DOHH2 (cell line): ENCODE data around the gene GMEB2.

Experiments
- H3F3A ChIP-seq: fragments of 200-600 bp; sonication (generic), shearing (Covaris generic); 2 replicates; pipeline ENCODE4 v1.6.0; 2016; ENCODE audit warnings: antibody characterized with exemption, mild to moderate bottlenecking; ENCODE audit not compliant: control insufficient read depth, insufficient read depth
- H3K27ac ChIP-seq: fragments of 200-600 bp; sonication (generic); 2 replicates; pipeline ENCODE4 v1.5.1; 2014; ENCODE audit warnings: low read depth, mild to moderate bottlenecking, low read length, moderate library complexity
- H3K27me3 ChIP-seq: fragments of 200-600 bp; sonication (generic); 2 replicates; pipeline ENCODE4 v1.6.1; 2014; ENCODE audit warnings: mild to moderate bottlenecking, low read length, mixed read lengths; ENCODE audit not compliant: control insufficient read depth
- H3K36me3 ChIP-seq: fragments of 200-600 bp; sonication (generic); 2 replicates; pipeline ENCODE4 v1.6.1; 2014; ENCODE audit warnings: mild to moderate bottlenecking, low read length, moderate library complexity, mixed read lengths; ENCODE audit not compliant: control insufficient read depth
- H3K4me1 ChIP-seq: fragments of 200-600 bp; sonication (generic); 2 replicates; pipeline ENCODE4 v1.6.1; 2014; ENCODE audit warnings: mild to moderate bottlenecking, low read length, mixed read lengths; ENCODE audit not compliant: control insufficient read depth
- H3K4me2 ChIP-seq: fragments of 200-600 bp; sonication (generic); 2 replicates; pipeline ENCODE4 v1.6.0; 2014; ENCODE audit warnings: mild to moderate bottlenecking, low read length, moderate library complexity
- H3K4me3 ChIP-seq: fragments of 200-600 bp; sonication (generic); 2 replicates; pipeline ENCODE4 v1.5.1; 2014; ENCODE audit warnings: mild to moderate bottlenecking, low read length, mixed read lengths
- H3K79me2 ChIP-seq: fragments of 200-600 bp; sonication (generic); 2 replicates; pipeline ENCODE4 v1.6.1; 2014; ENCODE audit warnings: mild to moderate bottlenecking, low read length, mixed read lengths; ENCODE audit not compliant: control insufficient read depth
- H3K9me2 ChIP-seq: fragments of 200-600 bp; sonication (generic); replicated peaks from 2 replicates; pipeline ENCODE4 v1.6.1; 2014; ENCODE audit warnings: mild to moderate bottlenecking, low read length, mixed read lengths; ENCODE audit not compliant: control insufficient read depth
- H3K9me3 ChIP-seq: fragments of 200-600 bp; sonication (generic); 2 replicates; pipeline ENCODE4 v1.6.1; 2014; ENCODE audit warnings: antibody characterized with exemption, low read length, mixed read lengths; ENCODE audit not compliant: control insufficient read depth, insufficient read depth
- H4K20me1 ChIP-seq: fragments of 200-600 bp; sonication (generic); 2 replicates; pipeline ENCODE4 v1.6.0; 2014; ENCODE audit warnings: low read depth, mild to moderate bottlenecking, antibody characterized with exemption, low read length, moderate library complexity; ENCODE audit not compliant: control insufficient read depth, insufficient read depth
- CTCF ChIP-seq: fragments of 200-600 bp; sonication (generic); IDR thresholded peaks from one replicate; pipeline ENCODE4 v1.5.1; 2014; ENCODE audit warnings: antibody characterized with exemption, mild to moderate bottlenecking, low read depth, low read length; ENCODE audit not compliant: poor library complexity, severe bottlenecking
- EZH2phosphoT487 ChIP-seq: fragments of 200-600 bp; sonication (generic); IDR thresholded peaks from 2 replicates; pipeline ENCODE4 v1.6.1; 2017; ENCODE audit warnings: borderline replicate concordance, mild to moderate bottlenecking, antibody characterized with exemption, low read length, moderate library complexity, mixed read lengths

The GMEB2 gene

GRCh38 chr20:63599396-63600050 lies 27.4 kb downstream of the GMEB2 start:
- Histone ChIP-seq H3K9me3 (no peaks in the 10 kb centered on the region), H3K36me3 (peaks cover 50% of the 10 kb centered on the region), H4K20me1 (no peaks in the 10 kb centered on the region), H3K27ac (no peak overlapping the region), H3K4me1 (no peaks in the 10 kb centered on the region), H3K9me2 (no peaks in the 10 kb centered on the region), H3F3A (no peaks in the 10 kb centered on the region), H3K79me2 (no peaks in the 10 kb centered on the region), H3K4me3 (no peak overlapping the region), H3K27me3 (no peaks in the 10 kb centered on the region), H3K4me2 (no peak overlapping the region)
- TF ChIP-seq CTCF (no peak), EZH2phosphoT487 (no peak)

- H3K27ac ChIP-seq = no peak overlapping the region
- no peaks in the 10 kb centered on the region for H3K27me3 ChIP-seq
- H3K9me2 ChIP-seq = no peaks in the 10 kb centered on the region
- H4K20me1 ChIP-seq = no peaks in the 10 kb centered on the region
- no peaks in the 10 kb centered on the region for H3K4me1 ChIP-seq
- no peaks in the 10 kb centered on the region for H3K79me2 ChIP-seq
- H3K4me3 ChIP-seq = no peak overlapping the region
- no peak overlapping the region for H3K4me2 ChIP-seq
- H3K9me3 ChIP-seq = no peaks in the 10 kb centered on the region
- peaks cover 47% of the 10 kb centered on the region for H3K36me3 ChIP-seq
- no peaks in the 10 kb centered on the region for H3F3A ChIP-seq
- TF ChIP-seq CTCF = no peak
- no peak for TF ChIP-seq EZH2phosphoT487
These were observed 28.2 kb downstream of the GMEB2 start for GRCh38 chr20:63598479-63599395.

- TF ChIP-seq EZH2phosphoT487 (no peak), CTCF (no peak)
- Histone ChIP-seq H3F3A (no peaks in the 10 kb centered on the region), H3K36me3 (peaks cover 47% of the 10 kb centered on the region), H3K9me2 (no peaks in the 10 kb centered on the region), H3K4me1 (no peaks in the 10 kb centered on the region), H4K20me1 (no peaks in the 10 kb centered on the region), H3K27me3 (no peaks in the 10 kb centered on the region), H3K27ac (no peak overlapping the region), H3K9me3 (no peaks in the 10 kb centered on the region), H3K4me2 (no peak overlapping the region), H3K79me2 (no peaks in the 10 kb centered on the region), H3K4me3 (no peak overlapping the region)
These were observed 29.0 kb downstream of the GMEB2 start for GRCh38 chr20:63597651-63598478.
